ENCODE results near the gene GFRA4.
"Not testable (repeated sequence)": the region's sequence is repeated elsewhere in the genome, so short reads cannot be mapped to it uniquely, and the experiment has no call there.

Gene GFRA4

GRCh38 chr20:3627476-3627875 is 35.7 kb downstream of the GFRA4 start:
- H3K27me3 ChIP-seq (ENCODE audit: control insufficient read depth in 1 of 2, insufficient read depth in 2 of 2, low read length in 2 of 2), result no peaks in the 10 kb centered on the region
- H3K9me3 ChIP-seq (ENCODE audit: low read length), result no peaks in the 10 kb centered on the region
- no peak overlapping the region for H3K4me3 ChIP-seq (ENCODE audit: low read depth in 1 of 2, low read length in 2 of 2)
- no peak overlapping the region for H3K9ac ChIP-seq (ENCODE audit: low read length)
- peaks cover 21% of the 10 kb centered on the region for H3K36me3 ChIP-seq (ENCODE audit: insufficient read depth, low read length)
- H3K4me1 ChIP-seq (ENCODE audit: insufficient read depth, low read length), result no peaks in the 10 kb centered on the region
- H3K27ac ChIP-seq (ENCODE audit: low read depth, low read length), result no peak overlapping the region

DNA sequence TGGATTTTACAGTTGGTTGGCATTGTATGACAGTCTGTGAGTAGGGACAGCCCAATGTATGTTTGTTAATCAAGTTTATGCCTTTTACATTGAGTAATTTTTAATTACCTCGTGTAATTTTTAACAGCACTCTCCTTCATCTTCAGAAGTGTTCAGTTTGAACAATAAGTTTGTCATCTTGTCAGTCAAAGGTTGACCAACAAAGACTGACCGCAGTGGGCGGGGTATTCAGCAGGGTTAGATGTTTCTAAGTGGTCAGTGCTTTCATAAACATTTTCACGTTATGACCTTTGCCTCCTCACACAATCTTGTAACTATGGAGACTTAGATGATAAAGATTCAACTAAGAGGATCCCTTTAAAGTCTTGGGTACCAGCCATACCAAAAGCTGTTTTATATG is 40.8 kb downstream of the GFRA4 start:
- no peak overlapping the region for H3K4me3 ChIP-seq (ENCODE audit: low read depth in 1 of 2, low read length in 2 of 2)
- peaks cover 12% of the 10 kb centered on the region for H3K36me3 ChIP-seq (ENCODE audit: insufficient read depth, low read length)
- H3K27me3 ChIP-seq (ENCODE audit: control insufficient read depth in 1 of 2, insufficient read depth in 2 of 2, low read length in 2 of 2), result no peaks in the 10 kb centered on the region
- no peak overlapping the region for H3K27ac ChIP-seq (ENCODE audit: low read depth, low read length)
- no peaks in the 10 kb centered on the region for H3K4me1 ChIP-seq (ENCODE audit: insufficient read depth, low read length)
- H3K9ac ChIP-seq (ENCODE audit: low read length), result no peak overlapping the region
- no peaks in the 10 kb centered on the region for H3K9me3 ChIP-seq (ENCODE audit: low read length)

- no peaks in the 10 kb centered on the region for H3K27me3 ChIP-seq (ENCODE audit: control insufficient read depth in 1 of 2, insufficient read depth in 2 of 2, low read length in 2 of 2)
- no peaks in the 10 kb centered on the region for H3K9me3 ChIP-seq (ENCODE audit: low read length)
- no peaks in the 10 kb centered on the region for H3K4me1 ChIP-seq (ENCODE audit: insufficient read depth, low read length)
- H3K27ac ChIP-seq (ENCODE audit: low read depth, low read length), result no peak overlapping the region
- H3K9ac ChIP-seq (ENCODE audit: low read length), result no peak overlapping the region
- H3K4me3 ChIP-seq (ENCODE audit: low read depth in 1 of 2, low read length in 2 of 2), result no peak overlapping the region
- peaks cover 12% of the 10 kb centered on the region for H3K36me3 ChIP-seq (ENCODE audit: insufficient read depth, low read length)
Observed at GRCh38 chr20:3621111-3621510, 42.1 kb downstream of the GFRA4 start.

GRCh38 chr20:3616250-3616649 is 46.9 kb downstream of the GFRA4 start:
- no peak overlapping the region for H3K9ac ChIP-seq (ENCODE audit: low read length)
- no peaks in the 10 kb centered on the region for H3K27me3 ChIP-seq (ENCODE audit: control insufficient read depth in 1 of 2, insufficient read depth in 2 of 2, low read length in 2 of 2)
- no peak overlapping the region for H3K27ac ChIP-seq (ENCODE audit: low read depth, low read length)
- H3K36me3 ChIP-seq (ENCODE audit: insufficient read depth, low read length), result no peaks in the 10 kb centered on the region
- H3K9me3 ChIP-seq (ENCODE audit: low read length), result no peaks in the 10 kb centered on the region
- no peaks in the 10 kb centered on the region for H3K4me1 ChIP-seq (ENCODE audit: insufficient read depth, low read length)
- no peak overlapping the region for H3K4me3 ChIP-seq (ENCODE audit: low read depth in 1 of 2, low read length in 2 of 2)

GRCh38 chr20:3615171-3615840 is 47.9 kb downstream of the GFRA4 start:
- not testable (repeated sequence) for H3K9me3 ChIP-seq (ENCODE audit: low read length); H3K27ac ChIP-seq (ENCODE audit: low read depth, low read length); H3K36me3 ChIP-seq (ENCODE audit: insufficient read depth, low read length); H3K9ac ChIP-seq (ENCODE audit: low read length); H3K4me1 ChIP-seq (ENCODE audit: insufficient read depth, low read length); H3K27me3 ChIP-seq (ENCODE audit: control insufficient read depth in 1 of 2, insufficient read depth in 2 of 2, low read length in 2 of 2); H3K4me3 ChIP-seq (ENCODE audit: low read depth in 1 of 2, low read length in 2 of 2)

GRCh38 chr20:3614466-3614865 is 48.7 kb downstream of the GFRA4 start:
- Histone ChIP-seq H3K27ac (ENCODE audit: low read depth, low read length) (no peak overlapping the region), H3K36me3 (ENCODE audit: insufficient read depth, low read length) (no peaks in the 10 kb centered on the region), H3K4me1 (ENCODE audit: insufficient read depth, low read length) (no peaks in the 10 kb centered on the region), H3K27me3 (ENCODE audit: control insufficient read depth in 1 of 2, insufficient read depth in 2 of 2, low read length in 2 of 2) (no peaks in the 10 kb centered on the region), H3K9me3 (ENCODE audit: low read length) (no peaks in the 10 kb centered on the region), H3K9ac (ENCODE audit: low read length) (no peak overlapping the region), H3K4me3 (ENCODE audit: low read depth in 1 of 2, low read length in 2 of 2) (no peak overlapping the region)

DNA sequence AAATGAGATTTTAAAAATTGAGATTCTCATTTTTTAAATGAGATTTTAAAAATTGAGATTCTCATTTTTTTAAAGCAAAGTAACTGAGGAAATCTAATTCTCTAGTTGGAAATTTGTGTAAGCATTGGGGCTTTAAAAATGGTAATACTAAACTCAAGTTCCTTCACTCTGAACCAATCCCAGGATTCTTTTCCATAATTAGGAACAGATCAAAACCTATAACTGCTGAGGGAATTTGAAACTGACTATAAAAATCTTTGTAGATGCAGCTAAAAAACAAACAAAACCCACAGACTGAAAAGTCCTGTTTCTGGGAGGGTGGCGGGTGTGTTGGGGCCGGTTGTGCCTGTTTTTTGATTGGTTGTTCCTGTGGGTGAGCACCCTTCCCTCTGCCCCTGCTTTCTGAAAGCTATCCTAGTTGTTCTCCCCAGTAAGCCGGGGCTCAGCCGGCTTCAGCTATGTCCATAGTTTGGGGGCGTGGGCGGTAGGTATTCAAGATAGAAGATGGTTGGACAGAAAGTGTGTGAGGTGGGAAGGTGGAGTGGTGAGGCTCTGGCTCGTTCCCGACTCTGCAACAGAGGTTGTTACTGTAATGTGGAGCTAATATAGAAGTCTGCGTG is 49.3 kb downstream of the GFRA4 start:
- H3K36me3 ChIP-seq (ENCODE audit: insufficient read depth, low read length), result no peaks in the 10 kb centered on the region
- H3K4me3 ChIP-seq (ENCODE audit: low read depth in 1 of 2, low read length in 2 of 2), result no peak overlapping the region
- H3K9ac ChIP-seq (ENCODE audit: low read length), result no peak overlapping the region
- H3K27me3 ChIP-seq (ENCODE audit: control insufficient read depth in 1 of 2, insufficient read depth in 2 of 2, low read length in 2 of 2), result no peaks in the 10 kb centered on the region
- H3K4me1 ChIP-seq (ENCODE audit: insufficient read depth, low read length), result no peaks in the 10 kb centered on the region
- H3K9me3 ChIP-seq (ENCODE audit: low read length), result no peaks in the 10 kb centered on the region
- H3K27ac ChIP-seq (ENCODE audit: low read depth, low read length), result no peak overlapping the region

GRCh38 chr20:3612795-3613572 is 50.2 kb downstream of the GFRA4 start:
- H3K4me1 ChIP-seq (ENCODE audit: insufficient read depth, low read length), result no peaks in the 10 kb centered on the region
- H3K9ac ChIP-seq (ENCODE audit: low read length), result no peak overlapping the region
- H3K9me3 ChIP-seq (ENCODE audit: low read length), result no peaks in the 10 kb centered on the region
- no peak overlapping the region for H3K4me3 ChIP-seq (ENCODE audit: low read depth in 1 of 2, low read length in 2 of 2)
- H3K27me3 ChIP-seq (ENCODE audit: control insufficient read depth in 1 of 2, insufficient read depth in 2 of 2, low read length in 2 of 2), result no peaks in the 10 kb centered on the region
- no peaks in the 10 kb centered on the region for H3K36me3 ChIP-seq (ENCODE audit: insufficient read depth, low read length)
- H3K27ac ChIP-seq (ENCODE audit: low read depth, low read length), result no peak overlapping the region

GRCh38 chr20:3611901-3612300 is 51.3 kb downstream of the GFRA4 start:
- Histone ChIP-seq H3K9me3 (ENCODE audit: low read length) (no peaks in the 10 kb centered on the region), H3K9ac (ENCODE audit: low read length) (no peak overlapping the region), H3K36me3 (ENCODE audit: insufficient read depth, low read length) (no peaks in the 10 kb centered on the region), H3K27ac (ENCODE audit: low read depth, low read length) (no peak overlapping the region), H3K4me1 (ENCODE audit: insufficient read depth, low read length) (no peaks in the 10 kb centered on the region), H3K27me3 (ENCODE audit: control insufficient read depth in 1 of 2, insufficient read depth in 2 of 2, low read length in 2 of 2) (no peaks in the 10 kb centered on the region), H3K4me3 (ENCODE audit: low read depth in 1 of 2, low read length in 2 of 2) (no peak overlapping the region)

Data from muscle layer of colon (tissue), 2 donors.